Kidney epithelial cell (primary cell): ENCODE measurements around the gene GPR61. TPM values are rescaled to one million over a fixed set of nuclear protein-coding genes. Genes with fewer than 3 reads are reported as not detected.

Experiments
- DNase-seq: peaks from one replicate; pipeline ENCODE4 v3.0.0-alpha.2; 2010; ENCODE audit warnings: low read depth
- H3K27me3 ChIP-seq: 2 replicates; pipeline ENCODE4 v1.6.0; 2011; ENCODE audit warnings: low read length; ENCODE audit not compliant: control insufficient read depth, insufficient read depth
- H3K36me3 ChIP-seq: 2 replicates; pipeline ENCODE4 v1.5.1; 2011; ENCODE audit warnings: low read length; ENCODE audit not compliant: control insufficient read depth, insufficient read depth
- H3K4me3 ChIP-seq: 2 replicates; pipeline ENCODE4 v1.5.1; 2011; ENCODE audit warnings: low read depth, mild to moderate bottlenecking, control low read depth, low read length
- CTCF ChIP-seq: IDR thresholded peaks from 2 replicates; pipeline ENCODE4 v1.5.1; 2011; ENCODE audit warnings: mild to moderate bottlenecking, moderate library complexity, low read length, control low read depth, inconsistent platforms; ENCODE audit not compliant: insufficient read depth, poor library complexity, severe bottlenecking
- total RNA-seq: library from RNA; depleted of rRNA; stranded (reverse); fragments of >200 nt; gene quantifications from 2 replicates; pipeline ENCODE4 v1.2.3, GENCODE V29; 2015

The GPR61 gene
- total RNA-seq, 1 donor from 2014 or later: not detected

DNA sequence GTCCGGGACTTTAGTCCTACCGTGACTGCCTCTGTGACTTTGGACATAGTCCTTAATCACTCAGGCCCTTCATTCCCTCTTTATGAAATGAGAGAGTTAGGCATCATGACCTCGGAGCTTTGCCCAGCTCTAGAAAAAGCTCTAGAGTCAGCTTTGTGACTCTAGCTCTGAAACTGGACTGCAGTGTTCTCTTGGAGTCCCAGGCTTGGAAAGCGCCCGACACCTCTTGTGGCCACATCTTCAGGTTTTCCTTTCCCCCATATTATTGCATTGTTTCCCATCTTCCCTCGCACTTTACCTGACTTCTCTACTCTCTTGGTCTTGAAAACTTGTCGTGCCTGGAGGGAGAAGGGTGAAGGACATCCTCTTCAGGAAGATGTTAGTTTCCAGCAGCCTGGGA, 17.6 kb upstream of the GPR61 start:
- no peaks in the 10 kb centered on the region for H3K36me3 ChIP-seq
- H3K4me3 ChIP-seq: no peak overlapping the region
- no peak for DNase-seq
- TF ChIP-seq CTCF: no peak
- H3K27me3 ChIP-seq: peaks cover 8% of the 10 kb centered on the region

DNA sequence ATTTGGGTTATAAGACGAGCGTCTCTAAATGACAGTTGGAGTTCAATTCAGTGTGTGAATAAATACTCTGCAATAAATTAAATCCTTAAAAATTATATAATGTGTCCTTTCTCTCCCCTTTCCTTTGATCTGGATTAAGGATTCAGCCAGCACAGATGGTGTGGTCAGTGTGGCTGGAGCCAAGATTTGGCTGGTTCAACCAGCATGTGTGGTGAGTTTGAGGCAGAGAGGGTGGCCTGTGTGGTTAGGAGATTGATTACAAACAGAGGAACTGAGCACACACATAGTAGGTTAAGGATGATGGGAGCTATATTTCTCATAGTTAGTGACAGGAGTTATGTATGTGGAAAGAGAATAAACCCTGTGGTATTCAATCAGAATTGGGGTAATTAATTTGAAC, 16.0 kb upstream of the GPR61 start:
- Histone ChIP-seq H3K4me3 (no peak overlapping the region), H3K27me3 (peaks cover 8% of the 10 kb centered on the region), H3K36me3 (no peaks in the 10 kb centered on the region)
- no peak for TF ChIP-seq CTCF
- no peak for DNase-seq

DNA sequence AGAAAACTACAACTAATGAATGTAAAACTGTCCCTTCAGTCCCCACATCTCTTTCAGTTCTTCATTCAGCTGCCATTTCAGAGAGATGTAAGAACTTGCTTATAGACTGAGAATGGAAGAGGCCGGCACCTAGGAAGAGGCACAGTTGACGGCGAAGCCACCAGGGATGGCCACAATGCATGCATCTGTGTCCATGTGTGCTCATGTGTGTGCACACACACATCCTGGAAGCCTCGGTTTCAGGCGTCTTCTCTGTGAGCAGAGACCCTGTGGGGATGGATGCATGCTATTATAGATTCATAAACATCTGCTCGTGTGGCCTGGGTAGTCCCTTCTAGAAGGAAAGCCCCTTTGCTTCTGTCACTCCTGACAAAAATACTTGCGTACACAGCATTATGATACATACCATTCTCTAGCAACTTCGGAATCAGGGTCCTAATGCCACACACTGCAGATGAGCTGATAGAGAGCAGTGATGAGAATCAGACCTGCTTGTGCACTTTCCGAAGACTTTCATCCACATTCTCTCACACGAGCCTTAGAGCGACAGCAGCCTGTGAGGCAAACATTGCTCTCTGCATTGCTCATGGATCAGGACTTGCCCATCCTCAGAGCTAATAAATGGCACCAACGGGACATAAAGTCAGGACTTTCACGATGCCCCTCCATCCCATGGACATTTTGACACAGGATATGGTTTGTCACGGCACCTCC, 12.4 kb upstream of the GPR61 start:
- Histone ChIP-seq H3K27me3 (peaks cover 2% of the 10 kb centered on the region), H3K4me3 (no peak overlapping the region), H3K36me3 (no peaks in the 10 kb centered on the region)
- TF ChIP-seq CTCF: no peak
- DNase-seq: no peak

DNA sequence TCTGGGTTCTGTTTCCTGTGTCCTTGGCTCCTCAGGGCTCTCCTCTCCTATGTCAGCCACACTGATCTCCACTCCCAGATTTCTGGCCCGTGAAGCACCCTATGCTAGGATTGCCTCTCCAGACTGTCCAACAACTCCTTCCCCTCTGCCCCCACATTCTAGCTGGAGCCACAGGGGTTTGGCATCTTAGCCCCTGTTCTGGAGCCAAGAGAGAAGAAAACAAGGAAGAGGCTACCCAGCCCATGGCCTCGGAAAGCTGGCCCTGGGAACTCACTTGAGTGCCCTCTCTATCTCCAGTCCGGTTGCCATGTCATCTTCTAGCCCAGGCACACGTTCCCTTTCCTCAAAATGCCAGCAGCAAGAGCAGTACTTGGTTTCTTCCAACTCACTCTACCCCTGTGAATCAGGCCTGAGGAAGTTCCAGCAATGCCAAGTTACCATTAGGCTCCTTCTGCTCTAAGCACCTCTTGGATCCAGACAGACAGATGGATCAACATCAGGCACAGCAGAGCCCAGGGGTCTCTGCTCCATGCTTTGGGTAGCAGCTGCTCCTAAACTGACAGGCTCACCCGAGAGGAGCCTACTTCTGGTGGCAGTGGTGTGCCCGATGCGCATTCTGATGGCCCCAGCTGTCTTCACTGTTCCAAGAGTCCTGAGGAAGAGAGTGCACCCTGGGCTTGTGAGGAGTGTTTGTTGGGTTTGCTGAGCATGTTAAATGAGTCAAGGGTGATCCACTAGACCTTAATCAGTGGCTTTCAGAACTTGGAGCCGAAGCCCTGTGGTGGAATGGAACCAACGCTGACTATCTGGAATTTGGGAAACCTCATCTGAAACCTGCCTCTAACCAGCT, 11.6 kb upstream of the GPR61 start:
- no peak for TF ChIP-seq CTCF
- no peak for DNase-seq

DNA sequence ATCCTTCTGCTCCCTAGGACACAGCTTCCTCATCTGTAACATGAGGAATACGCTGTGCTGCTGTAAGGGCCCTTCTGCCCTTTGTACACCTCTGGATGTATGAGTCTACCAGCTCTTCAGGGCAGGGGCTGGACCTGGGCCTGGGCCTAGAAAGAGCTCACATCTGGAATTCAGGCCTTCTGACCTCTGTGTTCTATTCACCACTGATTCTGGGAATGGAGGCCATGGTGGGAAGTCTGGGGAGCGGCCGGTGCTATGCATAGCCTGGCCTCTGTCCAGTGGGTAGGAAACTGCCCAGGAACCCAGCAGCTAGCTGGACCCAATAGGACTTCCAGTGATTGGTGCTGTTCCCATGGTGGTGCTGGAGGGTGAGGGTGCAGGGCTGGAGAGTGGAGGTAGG, 11.0 kb upstream of the GPR61 start:
- H3K36me3 ChIP-seq: no peaks in the 10 kb centered on the region
- no peak overlapping the region for H3K4me3 ChIP-seq
- H3K27me3 ChIP-seq: no peaks in the 10 kb centered on the region
- no peak for TF ChIP-seq CTCF
- no peak for DNase-seq

More for the DNA sequence above, 11.6 kb upstream of the GPR61 start:
- no peaks in the 10 kb centered on the region for H3K27me3 ChIP-seq
- H3K36me3 ChIP-seq: no peaks in the 10 kb centered on the region
- H3K4me3 ChIP-seq: no peak overlapping the region
